ENCODE results near the gene FMNL2.

- TF ChIP-seq, protein P1, sequence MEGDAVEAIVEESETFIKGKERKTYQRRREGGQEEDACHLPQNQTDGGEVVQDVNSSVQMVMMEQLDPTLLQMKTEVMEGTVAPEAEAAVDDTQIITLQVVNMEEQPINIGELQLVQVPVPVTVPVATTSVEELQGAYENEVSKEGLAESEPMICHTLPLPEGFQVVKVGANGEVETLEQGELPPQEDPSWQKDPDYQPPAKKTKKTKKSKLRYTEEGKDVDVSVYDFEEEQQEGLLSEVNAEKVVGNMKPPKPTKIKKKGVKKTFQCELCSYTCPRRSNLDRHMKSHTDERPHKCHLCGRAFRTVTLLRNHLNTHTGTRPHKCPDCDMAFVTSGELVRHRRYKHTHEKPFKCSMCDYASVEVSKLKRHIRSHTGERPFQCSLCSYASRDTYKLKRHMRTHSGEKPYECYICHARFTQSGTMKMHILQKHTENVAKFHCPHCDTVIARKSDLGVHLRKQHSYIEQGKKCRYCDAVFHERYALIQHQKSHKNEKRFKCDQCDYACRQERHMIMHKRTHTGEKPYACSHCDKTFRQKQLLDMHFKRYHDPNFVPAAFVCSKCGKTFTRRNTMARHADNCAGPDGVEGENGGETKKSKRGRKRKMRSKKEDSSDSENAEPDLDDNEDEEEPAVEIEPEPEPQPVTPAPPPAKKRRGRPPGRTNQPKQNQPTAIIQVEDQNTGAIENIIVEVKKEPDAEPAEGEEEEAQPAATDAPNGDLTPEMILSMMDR (IDR thresholded peaks at IDR 0.05 in 2 of 3, conservative IDR thresholded peaks at IDR 0.05 in 1 of 3; ENCODE audit: borderline replicate concordance in 1 of 3, insufficient read depth in 1 of 3, low read depth in 2 of 3, low read length in 2 of 3) = no peak
- TF ChIP-seq POLR2A (IDR thresholded peaks at IDR 0.05; ENCODE audit: borderline replicate concordance, extremely low read depth, insufficient read depth, insufficient read length) = no peak
- TF ChIP-seq CEBPB (IDR thresholded peaks at IDR 0.05; ENCODE audit: low read depth) = no peak
- TF ChIP-seq POLR2AphosphoS5 (IDR thresholded peaks at IDR 0.05; ENCODE audit: low read depth, low read length) = no peak
- no peak for TF ChIP-seq RAD21 (IDR thresholded peaks at IDR 0.05; ENCODE audit: low read depth)
- no peak for TF ChIP-seq EZH2 (IDR thresholded peaks at IDR 0.05)
- TF ChIP-seq FOSL1 (IDR thresholded peaks at IDR 0.05; ENCODE audit: low read depth) = no peak
- no peak for TF ChIP-seq TCF7L2 (IDR thresholded peaks at IDR 0.05; ENCODE audit: borderline replicate concordance, extremely low read depth, insufficient read depth, insufficient read length)
Measured at GRCh38 chr2:152678808-152679207, 343.8 kb downstream of the FMNL2 start.

Measured in HCT116 (cell line).